Hepatocyte (in vitro differentiated cells): ENCODE results near the gene RAB33A. TPM values are rescaled to one million over a fixed set of nuclear protein-coding genes. Genes with fewer than 3 reads are reported as not detected.

Experiments used
- DNase-seq: peaks from one replicate; pipeline ENCODE4 v3.0.0-alpha.2; 2016; ENCODE audit warnings: low spot score
- H2AFZ ChIP-seq: fragments of 200-600 bp; sonication (generic); 2 replicates; pipeline ENCODE4 v1.6.0; 2016; ENCODE audit warnings: antibody characterized with exemption, mild to moderate bottlenecking
- H3K27ac ChIP-seq: fragments of 200-600 bp; sonication (generic); 2 replicates; pipeline ENCODE4 v1.5.1; 2016; ENCODE audit warnings: mild to moderate bottlenecking
- H3K27me3 ChIP-seq: fragments of 200-600 bp; sonication (generic); 2 replicates; pipeline ENCODE4 v1.6.1; 2016
- H3K36me3 ChIP-seq: fragments of 200-600 bp; sonication (generic); replicated peaks from 2 replicates; pipeline ENCODE4 v1.5.1; 2016; ENCODE audit warnings: low read depth; ENCODE audit not compliant: insufficient read depth
- H3K4me1 ChIP-seq: fragments of 200-600 bp; sonication (generic); 2 replicates; pipeline ENCODE4 v1.5.1; 2016; ENCODE audit warnings: mild to moderate bottlenecking, moderate library complexity; ENCODE audit not compliant: insufficient read depth
- H3K4me2 ChIP-seq: fragments of 200-600 bp; sonication (generic); 2 replicates; pipeline ENCODE4 v1.6.0; 2016
- H3K4me3 ChIP-seq: fragments of 200-600 bp; sonication (generic); 2 replicates; pipeline ENCODE4 v1.5.1; 2016; ENCODE audit warnings: mild to moderate bottlenecking
- H3K79me2 ChIP-seq: fragments of 200-600 bp; sonication (generic); 2 replicates; pipeline ENCODE4 v1.6.0; 2017; ENCODE audit warnings: mild to moderate bottlenecking
- H3K9me2 ChIP-seq: fragments of 200-600 bp; sonication (generic); replicated peaks from 2 replicates; pipeline ENCODE4 v1.6.0; 2017; ENCODE audit warnings: mild to moderate bottlenecking; ENCODE audit not compliant: insufficient read depth
- H3K9me3 ChIP-seq: fragments of 200-600 bp; sonication (generic); 2 replicates; pipeline ENCODE4 v1.5.1; 2016; ENCODE audit warnings: low read depth, mild to moderate bottlenecking
- H4K20me1 ChIP-seq: fragments of 200-600 bp; sonication (generic); 2 replicates; pipeline ENCODE4 v1.6.0; 2016; ENCODE audit warnings: mild to moderate bottlenecking; ENCODE audit not compliant: insufficient read depth, poor library complexity, severe bottlenecking
- EZH2 ChIP-seq: fragments of 200-600 bp; sonication (generic); IDR thresholded peaks from 2 replicates; pipeline ENCODE4 v1.6.1; 2016; ENCODE audit warnings: antibody characterized with exemption, mild to moderate bottlenecking, borderline replicate concordance
- EZH2phosphoT487 ChIP-seq: fragments of 200-600 bp; sonication (generic); IDR thresholded peaks from one replicate; pipeline ENCODE4 v1.6.1; 2018; ENCODE audit warnings: antibody characterized with exemption, mild to moderate bottlenecking, low read depth, moderate library complexity; ENCODE audit not compliant: unreplicated experiment, severe bottlenecking
- WGBS: methylation state at CpG from one replicate; pipeline ENCODE4 v1.1.6; 2016; ENCODE audit warnings: low lambda C conversion rate; ENCODE audit errors: missing lambda C conversion rate; 5-methylcytosine and 5-hydroxymethylcytosine counted together
- polyA plus RNA-seq: library from polyadenylated mRNA; unstranded; fragments of >200 nt; fragmentation: Nextera tagmentation; extraction: Ambion mirVana; gene quantifications from 2 replicates; pipeline ENCODE4 v1.2.1, GENCODE V29; 2016
- total RNA-seq: library from RNA; depleted of rRNA; stranded (reverse); fragments of >200 nt; gene quantifications from 2 replicates; pipeline ENCODE4 v1.2.3, GENCODE V29; 2014
- TF ChIP-seq, protein P1 (sequence below): fragments of 200-600 bp; sonication (generic); IDR thresholded peaks from 2 replicates; pipeline ENCODE4 v1.5.1; 2016; ENCODE audit warnings: antibody characterized with exemption, mild to moderate bottlenecking; ENCODE audit not compliant: poor library complexity

RAB33A gene
- total RNA-seq (2.8 and 3.0 TPM in 2 replicates), polyA plus RNA-seq (7.7 and 11.2 TPM in 2 replicates)

- peak; percentile 21 for DNase-seq
- TF ChIP-seq EZH2phosphoT487 (no peak), EZH2 (no peak)
- TF ChIP-seq, protein P1, sequence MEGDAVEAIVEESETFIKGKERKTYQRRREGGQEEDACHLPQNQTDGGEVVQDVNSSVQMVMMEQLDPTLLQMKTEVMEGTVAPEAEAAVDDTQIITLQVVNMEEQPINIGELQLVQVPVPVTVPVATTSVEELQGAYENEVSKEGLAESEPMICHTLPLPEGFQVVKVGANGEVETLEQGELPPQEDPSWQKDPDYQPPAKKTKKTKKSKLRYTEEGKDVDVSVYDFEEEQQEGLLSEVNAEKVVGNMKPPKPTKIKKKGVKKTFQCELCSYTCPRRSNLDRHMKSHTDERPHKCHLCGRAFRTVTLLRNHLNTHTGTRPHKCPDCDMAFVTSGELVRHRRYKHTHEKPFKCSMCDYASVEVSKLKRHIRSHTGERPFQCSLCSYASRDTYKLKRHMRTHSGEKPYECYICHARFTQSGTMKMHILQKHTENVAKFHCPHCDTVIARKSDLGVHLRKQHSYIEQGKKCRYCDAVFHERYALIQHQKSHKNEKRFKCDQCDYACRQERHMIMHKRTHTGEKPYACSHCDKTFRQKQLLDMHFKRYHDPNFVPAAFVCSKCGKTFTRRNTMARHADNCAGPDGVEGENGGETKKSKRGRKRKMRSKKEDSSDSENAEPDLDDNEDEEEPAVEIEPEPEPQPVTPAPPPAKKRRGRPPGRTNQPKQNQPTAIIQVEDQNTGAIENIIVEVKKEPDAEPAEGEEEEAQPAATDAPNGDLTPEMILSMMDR: no peak
- peaks cover 8% of the 10 kb centered on the region for H3K27me3 ChIP-seq
- peak within 1 kb of the TSS; percentile 34 for H3K27ac ChIP-seq
- H3K36me3 ChIP-seq: no peaks in the 10 kb centered on the region
- no peaks in the 10 kb centered on the region for H3K9me3 ChIP-seq
- peak within 1 kb of the TSS; percentile 92 for H3K4me2 ChIP-seq
- peaks cover 3% of the 10 kb centered on the region for H3K79me2 ChIP-seq
- no peaks in the 10 kb centered on the region for H4K20me1 ChIP-seq
- WGBS: 51% methylated on average over 48 of the region's 61 CpGs
- H3K4me1 ChIP-seq: no peaks in the 10 kb centered on the region
- peak within 1 kb of the TSS; percentile 52 for H3K4me3 ChIP-seq
- H3K9me2 ChIP-seq: no peaks in the 10 kb centered on the region
- no peak within 1 kb of the TSS for H2AFZ ChIP-seq
These were observed at the start of gene RAB33A for GRCh38 chrX:130171446-130172126. Gene RAB33A, plus strand, starts transcription at chrX:130171962. Its CDS starts 101 bp downstream, at chrX:130172063.

DNA sequence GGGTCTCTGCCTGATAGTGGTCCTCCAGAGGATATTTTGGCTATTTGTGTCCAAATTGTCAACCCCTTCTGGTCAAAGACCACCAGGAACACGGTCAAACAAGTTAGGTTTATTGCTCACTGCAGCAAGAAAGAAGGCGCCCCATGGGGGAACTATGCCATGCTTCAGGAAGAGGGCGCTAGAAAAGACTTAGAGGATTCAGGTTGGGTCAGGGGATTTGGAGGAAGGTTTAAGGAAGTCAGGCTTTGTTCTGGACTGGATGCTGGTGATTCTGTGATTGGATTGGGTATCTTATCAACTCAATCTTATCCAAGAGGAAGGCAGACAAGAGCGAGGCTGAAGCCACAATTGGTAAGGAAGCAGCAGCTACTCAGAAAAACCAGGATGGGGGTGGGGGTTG lies 47.2 kb upstream of the RAB33A start:
- Histone ChIP-seq H4K20me1 (no peaks in the 10 kb centered on the region), H3K27me3 (no peaks in the 10 kb centered on the region), H3K27ac (peak overlapping the region; percentile 65), H3K4me1 (no peaks in the 10 kb centered on the region), H3K9me3 (no peaks in the 10 kb centered on the region), H3K36me3 (no peaks in the 10 kb centered on the region), H2AFZ (no peak overlapping the region), H3K9me2 (no peaks in the 10 kb centered on the region), H3K4me3 (no peak overlapping the region), H3K4me2 (no peak overlapping the region), H3K79me2 (no peaks in the 10 kb centered on the region)
- no peak for TF ChIP-seq EZH2phosphoT487
- TF ChIP-seq, protein P1: no peak
- TF ChIP-seq EZH2: no peak
- WGBS: 62% methylated on average over 4 of the region's 4 CpGs
- DNase-seq: no peak

DNA sequence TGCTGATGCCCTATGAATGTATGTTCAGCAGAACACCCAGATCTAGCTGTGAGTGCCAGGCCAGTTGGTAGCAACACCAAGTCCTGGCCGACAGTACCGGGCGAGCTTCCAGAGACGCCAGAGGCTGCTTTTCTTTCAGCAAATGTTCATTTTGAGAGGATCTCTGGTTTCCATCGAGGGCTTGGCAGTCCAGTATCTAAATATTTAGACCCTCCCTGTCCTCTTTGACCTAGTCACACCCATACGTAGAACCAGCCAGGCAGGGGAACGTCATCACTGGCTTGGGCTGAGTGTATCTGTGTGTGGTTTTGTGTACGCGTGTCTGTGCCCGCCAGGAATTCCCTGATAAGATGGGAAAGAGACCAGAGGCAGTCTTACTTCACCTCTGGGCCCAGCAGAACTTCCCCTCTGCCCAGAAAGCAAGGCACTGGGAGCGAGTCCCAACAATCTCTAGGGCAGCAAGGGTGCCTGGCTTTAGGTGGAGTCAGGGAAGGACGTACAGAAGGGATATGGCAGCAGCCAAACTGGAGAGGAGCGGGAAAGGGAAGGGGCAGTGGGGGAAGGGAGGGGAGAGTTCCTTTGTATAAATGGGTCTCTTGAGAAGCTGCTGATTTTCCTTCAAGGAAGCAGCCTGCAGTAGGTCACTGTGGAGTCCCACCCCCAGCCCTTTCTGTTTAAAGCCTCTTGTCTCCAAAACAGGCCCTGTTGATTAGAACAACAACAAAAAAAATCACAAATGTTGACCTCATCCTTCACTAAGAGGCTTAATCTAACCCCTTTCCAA lies 46.5 kb upstream of the RAB33A start:
- 59% methylated on average over 13 of the region's 13 CpGs for WGBS
- Histone ChIP-seq H3K4me3 (no peak overlapping the region), H3K36me3 (no peaks in the 10 kb centered on the region), H2AFZ (no peak overlapping the region), H3K9me3 (no peaks in the 10 kb centered on the region), H3K9me2 (no peaks in the 10 kb centered on the region), H3K4me1 (no peaks in the 10 kb centered on the region), H4K20me1 (no peaks in the 10 kb centered on the region), H3K79me2 (no peaks in the 10 kb centered on the region), H3K27me3 (no peaks in the 10 kb centered on the region), H3K27ac (peak overlapping the region; percentile 81), H3K4me2 (no peak overlapping the region)
- DNase-seq: peak; percentile 51
- TF ChIP-seq EZH2phosphoT487 (no peak), EZH2 (no peak)
- TF ChIP-seq, protein P1: no peak
